Stimulated activated naive CD8-positive, alpha-beta T cell treated with anti-CD3 and anti-CD28 coated beads, Interleukin-15, amount 100 ng/mL, for 72 hours (primary cell): Measurements from ENCODE around the gene IFNE.
"Not testable (repeated sequence)": the region's sequence is repeated elsewhere in the genome, so short reads cannot be mapped to it uniquely, and the experiment has no call there.

Experiments
- ATAC-seq: fragments of 150-1000 bp; cut with Tn5 transposase; 2 replicates; pipeline ENCODE4 v1.10.0; 2021; ENCODE audit warnings: mild to moderate bottlenecking, moderate library complexity
- DNase-seq, 2 donors: peaks; one replicate each; pipeline ENCODE4 v3.0.0; 2021 to 2022
- H3K27ac Mint-ChIP-seq, 2 donors: one replicate each; pipeline ENCODE4 v1.8.0; 2022; ENCODE audit warnings: mild to moderate bottlenecking in 2 of 2, mixed read lengths in 2 of 2, moderate library complexity in 2 of 2
- H3K27me3 Mint-ChIP-seq: one replicate; pipeline ENCODE4 v1.8.0; 2022; ENCODE audit warnings: mixed read lengths
- H3K4me1 Mint-ChIP-seq: one replicate; pipeline ENCODE4 v1.8.0; 2022; ENCODE audit warnings: mild to moderate bottlenecking, mixed read lengths
- H3K4me3 Mint-ChIP-seq, 2 donors: one replicate each; pipeline ENCODE4 v1.8.0; 2022; ENCODE audit warnings: mild to moderate bottlenecking in 2 of 2, mixed read lengths in 2 of 2, moderate library complexity in 1 of 2
- H3K9me3 Mint-ChIP-seq, 2 donors: one replicate each; pipeline ENCODE4 v1.8.0; 2022; ENCODE audit warnings: mixed read lengths in 2 of 2

The IFNE gene

GRCh38 chr9:21455320-21455719 is 26.8 kb downstream of the IFNE start:
- ATAC-seq (peak; percentile 92), DNase-seq (peak in 1 of 2 donors; percentile 25)
- no peaks in the 10 kb centered on the region for H3K9me3 Mint-ChIP-seq

DNA sequence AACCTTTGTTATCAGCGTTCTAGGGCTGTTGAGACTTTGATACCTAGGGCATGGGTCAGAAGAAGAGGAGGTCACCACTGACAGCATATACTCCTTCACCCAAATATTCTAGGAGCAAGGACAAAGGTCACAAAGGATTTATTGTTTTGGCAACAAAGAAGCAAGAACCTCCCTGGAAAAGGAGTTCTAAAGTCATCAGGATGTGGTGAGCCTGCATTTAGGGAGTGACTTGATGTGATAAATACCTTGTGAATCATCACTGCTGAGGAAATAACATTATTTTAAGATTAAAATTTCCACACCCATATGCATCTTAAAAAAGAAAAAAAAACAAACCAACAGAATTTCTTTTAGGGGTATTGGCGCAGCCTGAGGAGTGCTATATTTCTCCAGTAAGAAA is 28.0 kb downstream of the IFNE start:
- peaks cover 8% of the 10 kb centered on the region for H3K27me3 Mint-ChIP-seq
- no peak for ATAC-seq
- no peaks in the 10 kb centered on the region for H3K9me3 Mint-ChIP-seq
- no peak overlapping the region for H3K4me3 Mint-ChIP-seq
- no peaks in the 10 kb centered on the region for H3K4me1 Mint-ChIP-seq
- DNase-seq, result no peak
- no peak overlapping the region for H3K27ac Mint-ChIP-seq

More at GRCh38 chr9:21455320-21455719, 26.8 kb downstream of the IFNE start:
- peaks cover 8% of the 10 kb centered on the region for H3K27me3 Mint-ChIP-seq
- H3K4me3 Mint-ChIP-seq, result no peak overlapping the region
- H3K27ac Mint-ChIP-seq, result no peak overlapping the region
- no peaks in the 10 kb centered on the region for H3K4me1 Mint-ChIP-seq

DNA sequence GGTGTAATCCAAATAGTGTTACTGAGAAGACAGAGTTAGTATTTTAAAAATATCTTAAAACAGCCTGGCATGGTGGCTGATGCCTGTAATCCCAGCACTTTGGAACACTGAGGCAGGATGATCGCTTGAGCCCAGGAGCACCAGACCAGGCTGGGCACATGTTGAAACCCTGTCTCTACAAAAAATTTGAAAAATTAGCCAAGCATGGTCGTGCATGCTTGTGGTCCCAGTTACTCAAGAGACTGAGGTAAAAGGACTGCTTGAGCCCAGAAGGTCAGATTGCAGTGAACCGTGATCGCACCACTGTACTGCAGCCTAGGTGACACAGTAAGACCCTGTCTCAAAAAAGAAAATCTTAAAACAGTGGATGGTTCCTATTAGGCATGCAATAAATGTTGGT is 29.4 kb downstream of the IFNE start:
- no peak overlapping the region for H3K27ac Mint-ChIP-seq
- DNase-seq (no peak), ATAC-seq (no peak)
- no peaks in the 10 kb centered on the region for H3K4me1 Mint-ChIP-seq
- H3K4me3 Mint-ChIP-seq, result no peak overlapping the region
- no peaks in the 10 kb centered on the region for H3K9me3 Mint-ChIP-seq
- peaks cover 8% of the 10 kb centered on the region for H3K27me3 Mint-ChIP-seq

DNA sequence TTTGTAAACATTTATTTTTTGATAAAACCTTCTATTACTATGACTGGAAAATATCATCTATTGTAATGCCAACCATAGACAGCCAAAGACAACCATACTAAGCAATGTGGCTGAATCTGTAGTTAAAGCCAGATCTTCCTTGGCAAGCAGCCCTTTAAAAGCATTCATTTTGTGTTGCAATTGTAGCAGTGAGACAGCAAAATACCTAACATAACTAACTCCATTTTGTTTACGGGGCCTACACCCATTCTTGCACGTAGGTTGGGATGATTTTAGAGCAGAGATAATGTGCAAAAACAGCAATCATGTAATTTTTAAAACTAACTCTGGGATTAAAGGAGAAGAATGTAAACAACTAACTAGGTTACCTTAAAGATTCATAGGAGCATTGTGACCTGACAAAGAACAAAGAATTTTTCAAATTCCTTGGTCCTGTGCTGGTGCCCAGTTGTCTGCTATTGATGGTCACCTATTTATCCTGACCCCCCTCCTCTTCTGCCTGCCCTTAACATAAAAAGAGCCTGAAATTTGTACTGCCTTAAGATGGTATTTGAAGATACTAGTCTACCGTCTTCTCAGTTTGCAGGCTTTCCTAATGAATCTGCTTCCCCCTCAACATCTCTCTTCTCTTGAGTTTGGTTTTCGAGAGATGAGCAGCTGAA is 31.2 kb downstream of the IFNE start:
- Mint-ChIP-seq H3K27ac (no peak overlapping the region), H3K27me3 (no peaks in the 10 kb centered on the region), H3K4me3 (no peak overlapping the region), H3K4me1 (no peaks in the 10 kb centered on the region), H3K9me3 (no peaks in the 10 kb centered on the region)
- ATAC-seq (no peak), DNase-seq (no peak)

DNA sequence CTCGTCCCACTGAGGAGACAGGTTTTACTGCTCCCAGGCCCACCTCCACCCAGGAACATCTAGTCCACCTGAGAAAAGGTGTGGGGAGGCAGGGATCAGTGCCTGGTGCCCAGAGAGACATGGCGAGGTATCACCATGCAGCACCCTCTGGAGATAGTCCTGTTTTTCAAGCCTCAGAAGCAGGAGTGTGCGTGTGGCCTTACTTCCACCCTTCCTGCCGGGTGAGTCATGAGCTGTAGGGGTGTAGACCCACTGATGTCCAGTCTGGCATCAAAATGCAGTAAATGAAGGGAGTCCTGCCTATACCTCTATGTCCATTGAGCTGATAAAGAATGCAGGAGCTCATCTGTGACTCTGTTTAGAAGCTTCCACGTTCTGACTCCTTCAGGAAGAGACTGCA is 32.8 kb downstream of the IFNE start:
- DNase-seq, ATAC-seq: not testable (repeated sequence)

DNA sequence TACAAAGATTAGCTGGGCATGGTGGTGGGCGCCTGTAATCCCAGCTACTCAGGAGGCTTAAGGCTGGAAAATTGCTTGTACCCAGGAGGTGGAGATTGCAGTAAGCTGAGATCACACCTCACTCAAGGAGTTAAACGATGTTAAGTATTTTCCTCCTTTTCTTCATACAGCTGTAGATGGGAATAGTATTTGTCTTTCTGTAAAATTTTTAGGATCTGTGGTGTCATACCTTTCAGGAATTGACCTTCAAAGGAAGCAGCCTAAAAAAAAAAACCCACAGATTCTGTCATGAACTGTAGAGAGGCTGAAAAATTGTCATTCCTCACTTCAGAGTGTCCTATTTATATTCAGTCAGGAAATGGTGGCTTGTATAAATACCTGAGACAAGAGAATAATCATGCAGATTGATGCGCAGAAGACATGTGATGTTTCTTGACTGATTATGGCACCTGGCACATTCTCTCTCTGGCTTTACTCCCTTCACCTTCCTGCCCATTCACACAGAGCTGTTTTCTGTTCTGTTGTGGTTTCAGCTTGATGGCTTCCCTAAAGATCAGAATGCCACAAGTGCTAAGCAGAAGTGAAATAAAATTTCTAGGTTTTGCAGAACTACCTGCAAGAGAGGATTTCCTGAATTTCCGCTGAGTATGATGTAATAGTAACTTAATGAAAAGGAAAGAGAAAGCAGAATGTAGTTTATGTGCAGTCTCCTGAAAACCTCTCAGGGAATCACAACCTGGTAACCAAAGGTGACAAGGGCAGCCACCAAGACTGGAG is 38.1 kb downstream of the IFNE start:
- Mint-ChIP-seq H3K4me1 (peaks cover 11% of the 10 kb centered on the region), H3K27me3 (no peaks in the 10 kb centered on the region), H3K9me3 (no peaks in the 10 kb centered on the region), H3K27ac (peak overlapping the region; percentile 63 to 72), H3K4me3 (peak overlapping the region; percentile 12 to 42)
- no peak for DNase-seq
- ATAC-seq, result peak; percentile 88

More for the DNA sequence above, 32.8 kb downstream of the IFNE start:
- not testable (repeated sequence) for H3K4me3 Mint-ChIP-seq, H3K4me1 Mint-ChIP-seq, H3K27ac Mint-ChIP-seq, H3K27me3 Mint-ChIP-seq, H3K9me3 Mint-ChIP-seq

DNA sequence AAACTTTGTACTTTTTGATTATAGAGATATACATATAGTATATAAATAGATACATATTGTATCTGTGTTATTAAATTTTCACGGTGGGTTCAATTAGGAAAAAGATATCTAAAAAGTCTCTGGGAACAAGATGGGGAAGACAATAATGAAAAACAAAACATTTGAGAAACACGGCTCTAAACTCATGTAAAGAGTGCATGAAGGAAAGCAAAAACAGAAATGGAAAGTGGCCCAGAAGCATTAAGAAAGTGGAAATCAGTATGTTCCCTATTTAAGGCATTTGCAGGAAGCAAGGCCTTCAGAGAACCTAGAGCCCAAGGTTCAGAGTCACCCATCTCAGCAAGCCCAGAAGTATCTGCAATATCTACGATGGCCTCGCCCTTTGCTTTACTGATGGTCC is 42.0 kb downstream of the IFNE start, which contains the start of gene IFNA1:
TSS of gene IFNA1 (plus strand) at position 301 of the 400 bp plus-strand sequence. CDS start at position 370, 69 bp downstream.
- H3K9me3 Mint-ChIP-seq, result no peaks in the 10 kb centered on the region
- peaks cover 11% of the 10 kb centered on the region for H3K4me1 Mint-ChIP-seq
- no peak for DNase-seq
- no peaks in the 10 kb centered on the region for H3K27me3 Mint-ChIP-seq
- no peak within 1 kb of the TSS for H3K27ac Mint-ChIP-seq
- no peak for ATAC-seq
- no peak within 1 kb of the TSS for H3K4me3 Mint-ChIP-seq

- H3K27ac Mint-ChIP-seq, H3K9me3 Mint-ChIP-seq, ATAC-seq, H3K4me3 Mint-ChIP-seq, DNase-seq, H3K4me1 Mint-ChIP-seq: not testable (repeated sequence)
- peaks cover 19% of the 10 kb centered on the region for H3K27me3 Mint-ChIP-seq
Observed at GRCh38 chr9:21435015-21435383, 47.1 kb downstream of the IFNE start.

DNA sequence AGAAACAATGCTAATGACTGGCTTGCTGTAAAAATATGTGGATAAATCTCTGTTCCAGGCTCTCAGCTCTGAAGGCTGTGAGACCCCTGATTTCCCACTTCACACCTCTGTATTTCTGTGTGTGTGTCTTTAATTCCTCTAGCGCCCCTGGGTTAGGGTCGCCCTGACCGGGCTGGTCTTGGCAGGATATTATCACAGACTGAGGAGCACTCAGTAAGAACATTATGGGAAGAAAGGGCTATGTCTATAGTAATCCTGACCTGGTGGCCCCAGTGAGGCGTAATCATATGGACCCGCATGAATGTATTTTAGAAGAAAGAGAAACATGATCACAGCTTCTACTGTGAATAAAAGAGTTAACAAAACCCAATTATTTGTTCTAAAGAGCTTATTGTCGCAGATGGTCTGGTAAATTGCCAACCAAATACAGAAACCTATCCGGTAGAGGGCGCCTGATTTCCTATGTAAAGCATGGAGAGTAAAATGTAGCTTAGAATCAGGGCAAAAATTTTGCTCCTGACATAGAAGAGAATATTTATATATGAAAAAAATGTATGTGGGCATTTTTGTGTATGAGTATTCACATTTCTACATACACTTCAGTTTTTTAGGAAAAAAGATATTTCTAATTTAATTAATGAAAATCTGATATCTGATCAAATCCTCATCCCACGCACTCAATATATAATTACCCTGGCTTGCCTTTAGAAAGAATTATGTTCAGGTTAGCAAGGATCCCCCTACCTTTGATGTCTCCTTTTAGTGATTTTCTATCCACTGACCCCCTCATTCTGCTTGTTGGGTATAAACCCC is 47.7 kb downstream of the IFNE start:
- H3K27me3 Mint-ChIP-seq, result peaks cover 25% of the 10 kb centered on the region
- H3K4me3 Mint-ChIP-seq, result no peak overlapping the region
- no peaks in the 10 kb centered on the region for H3K4me1 Mint-ChIP-seq
- H3K27ac Mint-ChIP-seq, result no peak overlapping the region
- ATAC-seq (no peak), DNase-seq (no peak)
- H3K9me3 Mint-ChIP-seq, result no peaks in the 10 kb centered on the region

DNA sequence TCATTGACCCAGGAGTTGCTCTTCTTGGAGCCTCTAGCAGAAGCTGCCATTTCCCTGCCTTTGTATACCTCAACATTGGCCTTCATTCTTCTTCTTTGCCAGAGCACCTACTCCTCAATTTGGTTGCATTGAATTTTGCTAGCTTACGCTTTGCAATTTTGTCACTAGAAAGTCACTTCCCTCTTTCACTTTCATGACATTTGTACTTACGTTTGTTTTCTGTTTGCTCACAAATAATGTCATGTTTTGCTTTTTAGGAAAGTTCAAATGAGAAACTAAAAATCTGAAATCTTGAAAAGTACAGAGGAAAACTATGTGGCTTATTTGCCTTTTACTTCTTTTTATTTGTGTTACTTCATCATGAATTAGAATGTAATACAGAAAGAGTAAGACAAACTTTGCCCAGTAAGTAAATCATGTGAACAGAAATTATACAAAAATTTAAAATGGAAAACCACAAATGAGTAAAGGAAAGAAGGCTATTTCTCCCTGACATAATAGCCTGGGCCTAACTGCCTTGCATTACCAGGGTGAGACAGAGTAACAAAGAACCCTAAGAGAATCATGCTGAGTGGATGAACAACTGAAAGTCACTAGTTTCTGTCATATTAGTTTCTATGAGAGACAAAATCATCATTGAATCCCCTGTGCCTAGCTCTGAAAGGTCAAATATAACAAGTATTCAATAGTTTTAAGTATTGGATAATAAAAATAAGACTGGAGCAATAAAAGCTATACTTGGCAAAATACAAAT is 49.3 kb downstream of the IFNE start:
- Mint-ChIP-seq H3K4me3 (no peak overlapping the region), H3K27ac (no peak overlapping the region)
- no peak for ATAC-seq

More for the DNA sequence above, 49.3 kb downstream of the IFNE start:
- H3K4me1 Mint-ChIP-seq, result no peaks in the 10 kb centered on the region
- no peaks in the 10 kb centered on the region for H3K9me3 Mint-ChIP-seq
- H3K27me3 Mint-ChIP-seq, result peaks cover 32% of the 10 kb centered on the region
- DNase-seq, result no peak
